GM18507 (cell line): ENCODE measurements around the gene TOM1L1.
"Not testable (repeated sequence)": the region's sequence is repeated elsewhere in the genome, so short reads cannot be mapped to it uniquely, and the experiment has no call there.

Source experiments
- DNase-seq: peaks from one replicate; pipeline ENCODE4 v3.0.0; 2011; ENCODE audit warnings: low read depth; ENCODE audit not compliant: insufficient read length; ENCODE audit errors: extremely low spot score
- FAIRE-seq: peaks from 2 replicates; lab custom pipeline; 2011; peaks lifted over from hg19 to GRCh38; lab: Jason Lieb, UNC

Gene TOM1L1

GRCh38 chr17:54900457-54901229 is at the start of gene TOM1L1:
Gene TOM1L1 (plus strand): TSS chr17:54900852. CDS start chr17:54900866, 14 bp downstream.
- DNase-seq (peak; percentile 11), FAIRE-seq (no peak)

GRCh38 chr17:54859187-54859586 is 41.5 kb upstream of the TOM1L1 start:
- FAIRE-seq: no peak
- DNase-seq: no peak

- FAIRE-seq: no peak
- no peak for DNase-seq
Observed at GRCh38 chr17:54860617-54861470, 39.8 kb upstream of the TOM1L1 start.

GRCh38 chr17:54861471-54861983 is 39.1 kb upstream of the TOM1L1 start:
- FAIRE-seq: no peak
- DNase-seq: no peak

- DNase-seq (no peak), FAIRE-seq (no peak)
Observed at GRCh38 chr17:54863176-54863575, 37.5 kb upstream of the TOM1L1 start.

- DNase-seq (no peak), FAIRE-seq (no peak)
Observed at GRCh38 chr17:54864070-54864469, 36.6 kb upstream of the TOM1L1 start.

GRCh38 chr17:54864636-54865356 is 35.9 kb upstream of the TOM1L1 start:
- DNase-seq (no peak), FAIRE-seq (no peak)

GRCh38 chr17:54867634-54868033 is 33.0 kb upstream of the TOM1L1 start:
- DNase-seq (no peak), FAIRE-seq (no peak)

- DNase-seq: no peak
Observed at GRCh38 chr17:54870671-54871175, 29.9 kb upstream of the TOM1L1 start.

GRCh38 chr17:54875906-54876305 is 24.7 kb upstream of the TOM1L1 start:
- not testable (repeated sequence) for FAIRE-seq, DNase-seq

More at GRCh38 chr17:54870671-54871175, 29.9 kb upstream of the TOM1L1 start:
- FAIRE-seq: no peak

GRCh38 chr17:54876656-54877195 is 23.9 kb upstream of the TOM1L1 start:
- no peak for DNase-seq
- FAIRE-seq: no peak

- DNase-seq: no peak
- FAIRE-seq: no peak
Observed at GRCh38 chr17:54881255-54881972, 19.2 kb upstream of the TOM1L1 start.

- no peak for FAIRE-seq
- no peak for DNase-seq
Observed at GRCh38 chr17:54882371-54882770, 18.3 kb upstream of the TOM1L1 start.

- DNase-seq: no peak
- no peak for FAIRE-seq
Observed at GRCh38 chr17:54882950-54883349, 17.7 kb upstream of the TOM1L1 start.

GRCh38 chr17:54883939-54884338 is 16.7 kb upstream of the TOM1L1 start:
- FAIRE-seq (no peak), DNase-seq (no peak)

GRCh38 chr17:54887787-54888186 is 12.9 kb upstream of the TOM1L1 start:
- DNase-seq (no peak), FAIRE-seq (no peak)

- DNase-seq (no peak), FAIRE-seq (no peak)
Observed at GRCh38 chr17:54888254-54888653, 12.4 kb upstream of the TOM1L1 start.

GRCh38 chr17:54888981-54889380 is 11.7 kb upstream of the TOM1L1 start:
- no peak for FAIRE-seq
- no peak for DNase-seq
